ENCODE data around the gene ITGAL. TPM values are rescaled to one million over a fixed set of nuclear protein-coding genes. Genes with fewer than 3 reads are reported as not detected.

Gene ITGAL
- total and polyA plus RNA-seq, 2 of the 13 experiments (the other 11 are each of a cell fraction or from before 2014, with no cell fraction given), result 0.86 to 1.2 TPM

DNA sequence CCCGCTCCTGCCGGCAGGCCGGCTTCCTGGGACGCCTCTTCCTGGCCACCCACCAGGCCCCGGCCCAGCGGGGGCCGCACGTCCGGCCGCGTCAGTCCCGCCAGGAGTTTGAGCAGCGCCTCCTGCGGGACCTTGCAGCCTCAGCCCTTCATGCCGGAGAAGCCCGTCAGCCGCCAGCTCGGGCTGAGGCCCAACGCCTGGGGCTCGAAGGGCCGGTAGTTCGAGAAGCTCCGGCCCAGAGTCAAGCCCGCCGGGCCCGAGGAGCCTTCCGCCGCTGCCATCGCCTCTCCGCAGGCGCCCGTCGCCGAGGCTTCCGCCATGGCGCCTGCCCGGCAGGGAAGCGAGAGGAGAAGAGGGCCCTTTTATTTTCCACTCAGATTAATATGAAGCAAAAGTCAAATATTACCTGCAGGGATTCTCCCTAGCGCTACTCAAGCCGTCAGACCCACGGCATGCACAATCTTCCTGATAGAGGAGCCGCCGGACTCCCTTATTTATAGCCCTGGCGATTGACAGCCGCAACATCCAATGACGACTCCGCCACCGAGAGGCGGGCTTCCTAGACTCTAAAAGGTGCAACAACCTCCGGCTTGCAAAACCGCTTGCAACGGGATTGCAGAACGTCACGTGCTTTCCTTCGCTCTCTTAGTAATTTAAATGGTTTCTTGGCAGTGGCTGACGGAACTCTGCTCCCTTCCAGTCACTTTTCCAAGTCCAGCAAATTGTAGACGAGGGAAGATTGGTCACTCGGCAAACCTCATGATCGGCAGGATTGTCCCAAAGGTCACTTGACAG is 26.9 kb upstream of the ITGAL start, which contains the start of gene SEPHS2 (continued):
- TF ChIP-seq PRMT3 (CRISPR knock-in tag; IDR thresholded peaks at IDR 0.05; ENCODE audit: borderline replicate concordance, low read depth) (peak; percentile 60; the same call in 1 of the 2 replicates), SNRNP70 (IDR thresholded peaks at IDR 0.05; ENCODE audit: low read depth, low read length) (no peak), NFE2L1 (CRISPR knock-in tag; IDR thresholded peaks at IDR 0.05; ENCODE audit: borderline replicate concordance) (no peak), SIN3B (IDR thresholded peaks at IDR 0.05; ENCODE audit: low read length) (no peak), TBX3 (IDR thresholded peaks at IDR 0.05; ENCODE audit: borderline replicate concordance) (peak; percentile 48; the same call in 1 of the 2 replicates), ZNF7 (CRISPR knock-in tag; IDR thresholded peaks at IDR 0.05) (no peak), ZNF12 (CRISPR knock-in tag; IDR thresholded peaks at IDR 0.05) (no peak), NR2F2 (IDR thresholded peaks at IDR 0.05; ENCODE audit: borderline replicate concordance, low read depth) (0 out of 2 replicates have a peak, but pooled peaks have one; percentile 15), ZNF570 (CRISPR knock-in tag; IDR thresholded peaks at IDR 0.05; ENCODE audit: borderline replicate concordance) (no peak), REPIN1 (CRISPR knock-in tag; IDR thresholded peaks at IDR 0.05; ENCODE audit: borderline replicate concordance, low read depth) (peak; percentile 75), ZBTB3 (CRISPR knock-in tag; IDR thresholded peaks at IDR 0.05; ENCODE audit: borderline replicate concordance, low read depth) (peak; percentile 82; the same call in 1 of the 2 replicates)
- TF ChIP-seq, protein P1, sequence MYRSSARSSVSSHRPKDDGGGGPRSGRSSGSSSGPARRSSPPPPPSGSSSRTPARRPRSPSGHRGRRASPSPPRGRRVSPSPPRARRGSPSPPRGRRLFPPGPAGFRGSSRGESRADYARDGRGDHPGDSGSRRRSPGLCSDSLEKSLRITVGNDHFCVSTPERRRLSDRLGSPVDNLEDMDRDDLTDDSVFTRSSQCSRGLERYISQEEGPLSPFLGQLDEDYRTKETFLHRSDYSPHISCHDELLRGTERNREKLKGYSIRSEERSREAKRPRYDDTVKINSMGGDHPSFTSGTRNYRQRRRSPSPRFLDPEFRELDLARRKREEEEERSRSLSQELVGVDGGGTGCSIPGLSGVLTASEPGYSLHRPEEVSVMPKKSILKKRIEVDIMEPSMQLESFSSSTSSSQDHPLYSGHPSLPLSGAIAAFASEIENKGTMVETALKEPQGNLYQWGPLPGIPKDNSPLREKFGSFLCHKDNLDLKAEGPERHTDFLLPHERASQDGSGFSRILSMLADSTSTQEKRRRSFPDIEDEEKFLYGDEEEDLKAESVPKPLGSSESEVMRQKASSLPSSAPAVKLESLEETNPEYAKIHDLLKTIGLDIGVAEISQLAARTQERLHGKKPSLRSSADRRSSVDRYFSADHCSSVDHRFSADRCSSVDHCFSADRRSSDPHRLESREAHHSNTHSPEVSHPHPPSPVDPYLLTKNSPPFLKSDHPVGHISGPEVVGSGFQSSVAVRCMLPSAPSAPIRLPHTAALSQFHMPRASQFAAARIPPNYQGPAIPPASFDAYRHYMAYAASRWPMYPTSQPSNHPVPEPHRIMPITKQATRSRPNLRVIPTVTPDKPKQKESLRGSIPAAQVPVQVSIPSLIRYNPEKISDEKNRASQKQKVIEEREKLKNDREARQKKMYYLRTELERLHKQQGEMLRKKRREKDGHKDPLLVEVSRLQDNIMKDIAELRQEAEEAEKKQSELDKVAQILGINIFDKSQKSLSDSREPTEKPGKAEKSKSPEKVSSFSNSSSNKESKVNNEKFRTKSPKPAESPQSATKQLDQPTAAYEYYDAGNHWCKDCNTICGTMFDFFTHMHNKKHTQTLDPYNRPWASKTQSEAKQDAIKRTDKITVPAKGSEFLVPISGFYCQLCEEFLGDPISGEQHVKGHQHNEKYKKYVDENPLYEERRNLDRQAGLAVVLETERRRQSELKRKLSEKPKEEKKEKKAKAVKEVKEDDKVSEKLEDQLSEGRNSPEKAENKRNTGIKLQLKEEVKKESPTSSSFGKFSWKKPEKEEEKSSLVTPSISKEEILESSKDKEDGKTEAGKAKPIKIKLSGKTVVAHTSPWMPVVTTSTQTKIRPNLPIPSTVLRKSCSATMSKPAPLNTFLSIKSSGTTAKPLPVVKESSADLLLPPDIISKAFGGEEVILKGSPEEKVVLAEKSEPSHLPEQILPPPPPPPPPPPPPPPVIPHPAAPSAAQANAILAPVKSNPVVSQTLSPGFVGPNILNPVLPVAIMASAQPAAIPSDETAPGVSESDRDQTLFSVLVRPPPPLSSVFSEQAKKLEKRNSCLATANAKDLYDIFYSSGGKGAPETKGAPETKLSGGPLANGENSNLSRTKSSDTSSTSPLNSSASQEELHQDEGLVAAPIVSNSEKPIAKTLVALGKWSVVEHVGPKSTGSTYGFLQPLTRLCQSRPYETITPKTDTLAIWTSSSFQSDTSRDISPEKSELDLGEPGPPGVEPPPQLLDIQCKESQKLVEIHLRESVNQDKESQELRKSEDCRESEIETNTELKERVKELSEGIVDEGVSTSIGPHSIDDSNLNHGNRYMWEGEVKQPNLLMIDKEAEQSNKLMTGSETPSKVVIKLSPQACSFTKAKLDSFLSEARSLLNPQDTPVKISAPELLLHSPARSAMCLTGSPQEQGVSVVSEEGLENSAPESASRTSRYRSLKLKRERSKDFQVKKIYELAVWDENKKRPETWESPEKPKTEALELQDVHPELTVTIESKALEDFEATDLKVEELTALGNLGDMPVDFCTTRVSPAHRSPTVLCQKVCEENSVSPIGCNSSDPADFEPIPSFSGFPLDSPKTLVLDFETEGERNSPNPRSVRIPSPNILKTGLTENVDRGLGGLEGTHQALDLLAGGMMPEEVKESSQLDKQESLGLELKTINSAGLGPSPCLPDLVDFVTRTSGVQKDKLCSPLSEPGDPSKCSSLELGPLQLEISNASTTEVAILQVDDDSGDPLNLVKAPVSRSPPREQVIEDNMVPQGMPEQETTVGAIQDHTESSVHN (CRISPR knock-in tag; IDR thresholded peaks at IDR 0.05), result no peak
- TF ChIP-seq, protein P2, sequence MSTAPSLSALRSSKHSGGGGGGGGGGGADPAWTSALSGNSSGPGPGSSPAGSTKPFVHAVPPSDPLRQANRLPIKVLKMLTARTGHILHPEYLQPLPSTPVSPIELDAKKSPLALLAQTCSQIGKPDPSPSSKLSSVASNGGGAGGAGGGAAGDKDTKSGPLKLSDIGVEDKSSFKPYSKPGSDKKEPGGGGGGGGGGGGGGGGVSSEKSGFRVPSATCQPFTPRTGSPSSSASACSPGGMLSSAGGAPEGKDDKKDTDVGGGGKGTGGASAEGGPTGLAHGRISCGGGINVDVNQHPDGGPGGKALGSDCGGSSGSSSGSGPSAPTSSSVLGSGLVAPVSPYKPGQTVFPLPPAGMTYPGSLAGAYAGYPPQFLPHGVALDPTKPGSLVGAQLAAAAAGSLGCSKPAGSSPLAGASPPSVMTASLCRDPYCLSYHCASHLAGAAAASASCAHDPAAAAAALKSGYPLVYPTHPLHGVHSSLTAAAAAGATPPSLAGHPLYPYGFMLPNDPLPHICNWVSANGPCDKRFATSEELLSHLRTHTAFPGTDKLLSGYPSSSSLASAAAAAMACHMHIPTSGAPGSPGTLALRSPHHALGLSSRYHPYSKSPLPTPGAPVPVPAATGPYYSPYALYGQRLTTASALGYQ (CRISPR knock-in tag; IDR thresholded peaks at IDR 0.05), result no peak
- TF ChIP-seq, protein P3, sequence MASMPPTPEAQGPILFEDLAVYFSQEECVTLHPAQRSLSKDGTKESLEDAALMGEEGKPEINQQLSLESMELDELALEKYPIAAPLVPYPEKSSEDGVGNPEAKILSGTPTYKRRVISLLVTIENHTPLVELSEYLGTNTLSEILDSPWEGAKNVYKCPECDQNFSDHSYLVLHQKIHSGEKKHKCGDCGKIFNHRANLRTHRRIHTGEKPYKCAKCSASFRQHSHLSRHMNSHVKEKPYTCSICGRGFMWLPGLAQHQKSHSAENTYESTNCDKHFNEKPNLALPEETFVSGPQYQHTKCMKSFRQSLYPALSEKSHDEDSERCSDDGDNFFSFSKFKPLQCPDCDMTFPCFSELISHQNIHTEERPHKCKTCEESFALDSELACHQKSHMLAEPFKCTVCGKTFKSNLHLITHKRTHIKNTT (CRISPR knock-in tag; IDR thresholded peaks at IDR 0.05), result no peak
- TF ChIP-seq, protein P4, sequence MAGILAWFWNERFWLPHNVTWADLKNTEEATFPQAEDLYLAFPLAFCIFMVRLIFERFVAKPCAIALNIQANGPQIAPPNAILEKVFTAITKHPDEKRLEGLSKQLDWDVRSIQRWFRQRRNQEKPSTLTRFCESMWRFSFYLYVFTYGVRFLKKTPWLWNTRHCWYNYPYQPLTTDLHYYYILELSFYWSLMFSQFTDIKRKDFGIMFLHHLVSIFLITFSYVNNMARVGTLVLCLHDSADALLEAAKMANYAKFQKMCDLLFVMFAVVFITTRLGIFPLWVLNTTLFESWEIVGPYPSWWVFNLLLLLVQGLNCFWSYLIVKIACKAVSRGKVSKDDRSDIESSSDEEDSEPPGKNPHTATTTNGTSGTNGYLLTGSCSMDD (CRISPR knock-in tag; IDR thresholded peaks at IDR 0.05), result no peak
